Cardiac fibroblast (primary cell): ENCODE data around the gene ZNF746.

Experiments used
- DNase-seq, 2 donors: peaks; one replicate each; pipeline versions ENCODE4 v3.0.0 to v3.0.0-alpha.2; 2010; ENCODE audit warnings: low read depth in 2 of 2
- H3K4me3 ChIP-seq, 2 donors: replicated peaks in 1 of 2; 1 replicate in 1 of 2; 2 replicates in 1 of 2; pipeline ENCODE4 v1.5.1; 2011; ENCODE audit warnings: low read depth in 2 of 2, low read length in 2 of 2, mild to moderate bottlenecking in 2 of 2, moderate library complexity in 1 of 2
- CTCF ChIP-seq: IDR thresholded peaks from one replicate; pipeline ENCODE4 v1.5.1; 2011; ENCODE audit warnings: low read depth, mild to moderate bottlenecking, low read length, inconsistent platforms

The ZNF746 gene

GRCh38 chr7:149442924-149443323 lies 54.7 kb downstream of the ZNF746 start:
- DNase-seq: no peak
- H3K4me3 ChIP-seq: no peak overlapping the region
- TF ChIP-seq CTCF: no peak

DNA sequence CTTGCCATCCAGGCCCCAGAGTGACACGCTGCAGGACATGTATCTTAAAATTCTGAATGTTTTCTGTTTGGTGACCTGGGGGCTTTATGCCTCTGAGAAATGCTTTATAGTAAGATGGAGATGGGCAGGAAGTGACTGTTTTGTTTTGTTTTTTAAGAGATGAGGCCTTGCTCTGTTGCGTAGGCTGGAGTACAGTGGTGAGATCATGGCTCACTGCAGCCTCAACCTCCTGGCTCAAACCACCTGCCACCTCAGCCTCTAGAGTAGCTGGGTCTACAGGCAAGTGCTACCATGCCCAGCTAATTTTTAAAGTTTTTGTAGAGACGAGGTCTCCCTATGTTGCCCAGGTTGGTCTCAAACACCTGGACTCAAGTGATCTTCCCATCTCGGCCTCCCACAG lies 57.4 kb downstream of the ZNF746 start:
- DNase-seq: peak in 1 of 2 donors; percentile 11
- no peak overlapping the region for H3K4me3 ChIP-seq
- TF ChIP-seq CTCF: no peak

GRCh38 chr7:149436358-149436757 lies 61.3 kb downstream of the ZNF746 start:
- H3K4me3 ChIP-seq: no peak overlapping the region
- no peak for DNase-seq
- no peak for TF ChIP-seq CTCF

DNA sequence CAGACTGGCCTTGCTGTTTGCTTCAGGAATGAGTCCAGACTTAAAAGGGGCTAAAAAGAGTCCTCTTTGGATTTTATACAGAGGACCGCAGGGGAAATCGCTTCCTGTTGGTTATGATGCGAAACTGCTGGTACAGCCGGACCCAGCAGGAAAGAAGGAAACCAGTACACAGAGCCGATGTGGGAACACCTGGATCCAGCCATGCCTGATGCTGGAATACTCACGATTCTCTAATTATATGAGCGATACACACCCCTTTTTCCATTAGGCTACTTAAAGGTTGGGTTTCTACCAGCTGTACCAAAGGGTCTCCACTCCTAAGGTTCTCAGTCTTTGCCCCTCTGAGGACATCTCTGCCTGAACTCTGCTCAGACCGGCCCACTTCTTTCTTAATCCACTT lies 64.5 kb downstream of the ZNF746 start:
- TF ChIP-seq CTCF: no peak
- no peak overlapping the region for H3K4me3 ChIP-seq
- no peak for DNase-seq

GRCh38 chr7:149432121-149432691 lies 65.4 kb downstream of the ZNF746 start:
- TF ChIP-seq CTCF: no peak
- no peak for DNase-seq
- H3K4me3 ChIP-seq: no peak overlapping the region

- TF ChIP-seq CTCF: no peak
Observed at GRCh38 chr7:149431486-149432120, 66.0 kb downstream of the ZNF746 start.

GRCh38 chr7:149430192-149430591 lies 67.4 kb downstream of the ZNF746 start:
- H3K4me3 ChIP-seq: no peak overlapping the region
- no peak for TF ChIP-seq CTCF
- DNase-seq: no peak

More at GRCh38 chr7:149431486-149432120, 66.0 kb downstream of the ZNF746 start:
- H3K4me3 ChIP-seq: no peak overlapping the region
- DNase-seq: no peak
